Mesendoderm (in vitro differentiated cells): Measurements from ENCODE around the gene NGRN.

Experiments used
- DNase-seq: peaks from one replicate; pipeline ENCODE4 v3.0.0; 2013
- H2AK5ac ChIP-seq: 2 replicates; pipeline ENCODE4 v1.6.1; 2013; ENCODE audit warnings: low read length, inconsistent platforms
- H2BK120ac ChIP-seq: 2 replicates; pipeline ENCODE4 v1.6.1; 2013; ENCODE audit warnings: low read depth, mild to moderate bottlenecking, low read length, moderate library complexity, mixed read lengths
- H2BK15ac ChIP-seq: replicated peaks from 2 replicates; pipeline ENCODE4 v1.6.1; 2013; ENCODE audit warnings: low read depth, mild to moderate bottlenecking, moderate library complexity
- H2BK5ac ChIP-seq: 2 replicates; pipeline ENCODE4 v1.6.1; 2013; ENCODE audit warnings: low read length, inconsistent platforms
- H3K18ac ChIP-seq: 2 replicates; pipeline ENCODE4 v1.6.1; 2013; ENCODE audit warnings: mild to moderate bottlenecking, low read length, mixed read lengths
- H3K23ac ChIP-seq: one replicate; pipeline ENCODE4 v1.6.1; 2013; ENCODE audit warnings: low read length
- H3K27ac ChIP-seq: 2 replicates; pipeline ENCODE4 v1.5.1; 2013; ENCODE audit warnings: low read depth, mild to moderate bottlenecking, inconsistent platforms, low read length, moderate library complexity
- H3K27me3 ChIP-seq: 2 replicates; pipeline ENCODE4 v1.6.1; 2013; ENCODE audit warnings: low read length, control low read depth, mild to moderate bottlenecking, inconsistent platforms; ENCODE audit not compliant: insufficient read depth, poor library complexity
- H3K36me3 ChIP-seq: 2 replicates; pipeline ENCODE4 v1.6.1; 2013; ENCODE audit warnings: low read length, inconsistent platforms; ENCODE audit not compliant: control insufficient read depth, insufficient read depth
- H3K4ac ChIP-seq: one replicate; pipeline ENCODE4 v1.6.1; 2013; ENCODE audit warnings: low read depth, mild to moderate bottlenecking, low read length, moderate library complexity
- H3K4me1 ChIP-seq: 2 replicates; pipeline ENCODE4 v1.6.1; 2013; ENCODE audit warnings: low read depth, low read length, inconsistent platforms; ENCODE audit not compliant: control insufficient read depth
- H3K4me2 ChIP-seq: 2 replicates; pipeline ENCODE4 v1.6.1; 2013; ENCODE audit warnings: low read length
- H3K4me3 ChIP-seq: 2 replicates; pipeline ENCODE4 v1.5.1; 2013; ENCODE audit warnings: mild to moderate bottlenecking, low read length
- H3K56ac ChIP-seq: one replicate; pipeline ENCODE4 v1.6.1; 2013; ENCODE audit warnings: low read length
- H3K79me1 ChIP-seq: 2 replicates; pipeline ENCODE4 v1.6.1; 2013; ENCODE audit warnings: low read length, inconsistent platforms
- H3K79me2 ChIP-seq: 2 replicates; pipeline ENCODE4 v1.6.1; 2013; ENCODE audit warnings: mild to moderate bottlenecking, low read length; ENCODE audit not compliant: control insufficient read depth, insufficient read depth
- H3K9ac ChIP-seq: 2 replicates; pipeline ENCODE4 v1.6.1; 2013; ENCODE audit warnings: low read length, inconsistent platforms
- H4K5ac ChIP-seq: one replicate; pipeline ENCODE4 v1.6.1; 2013; ENCODE audit warnings: low read length
- H4K8ac ChIP-seq: one replicate; pipeline ENCODE4 v1.6.1; 2013; ENCODE audit warnings: low read depth, mild to moderate bottlenecking, control low read depth, low read length, moderate library complexity
- WGBS: extraction: QIAGEN DNeasy Blood & Tissue Kit; methylation state at CpG from one replicate; pipeline ENCODE4 v1.1.7; 2013; ENCODE audit warnings: low lambda C conversion rate, missing lambda C conversion rate; ENCODE audit not compliant: insufficient coverage; ENCODE audit errors: extremely low coverage; 5-methylcytosine and 5-hydroxymethylcytosine counted together

The NGRN gene

DNA sequence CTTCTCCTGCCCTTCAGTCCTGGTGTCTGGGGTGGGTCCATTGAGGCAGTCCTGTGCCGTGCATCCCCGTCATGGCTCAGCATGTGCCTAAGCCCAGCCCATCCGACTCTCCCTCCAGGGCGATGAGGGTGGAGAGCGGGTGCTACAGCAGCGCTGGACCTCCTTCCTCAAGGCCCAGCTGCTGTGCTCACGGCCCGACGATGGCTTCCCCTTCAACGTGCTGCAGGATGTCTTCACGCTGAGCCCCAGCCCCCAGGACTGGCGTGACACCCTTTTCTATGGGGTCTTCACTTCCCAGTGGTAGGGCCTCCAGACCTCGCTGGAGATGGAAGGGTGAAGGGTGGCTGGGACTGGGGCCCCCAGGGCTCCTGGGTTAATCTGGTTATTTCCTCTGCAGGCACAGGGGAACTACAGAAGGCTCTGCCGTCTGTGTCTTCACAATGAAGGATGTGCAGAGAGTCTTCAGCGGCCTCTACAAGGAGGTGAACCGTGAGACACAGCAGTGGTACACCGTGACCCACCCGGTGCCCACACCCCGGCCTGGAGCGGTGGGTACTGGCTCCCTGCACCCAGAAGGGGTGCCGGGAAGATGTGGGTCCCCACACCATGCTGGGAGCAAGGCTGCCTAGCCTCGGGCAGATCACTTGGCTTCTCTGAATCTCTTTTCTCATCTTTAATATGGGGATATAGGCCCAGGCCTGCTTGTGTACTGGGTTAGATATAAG, 41.9 kb upstream of the NGRN start:
- H4K8ac ChIP-seq: no peak overlapping the region
- no peaks in the 10 kb centered on the region for H3K79me2 ChIP-seq
- H3K4me1 ChIP-seq: no peaks in the 10 kb centered on the region
- no peak overlapping the region for H2BK15ac ChIP-seq
- no peak overlapping the region for H3K27ac ChIP-seq
- no CpG with 5 or more reads among the region's 22 CpGs for WGBS
- no peak overlapping the region for H2BK5ac ChIP-seq
- H3K18ac ChIP-seq: no peak overlapping the region
- H3K79me1 ChIP-seq: no peaks in the 10 kb centered on the region
- H3K4ac ChIP-seq: no peak overlapping the region
- no peak overlapping the region for H3K56ac ChIP-seq
- H2AK5ac ChIP-seq: no peak overlapping the region
- no peak overlapping the region for H3K4me2 ChIP-seq
- no peak overlapping the region for H3K9ac ChIP-seq
- no peak for DNase-seq
- no peaks in the 10 kb centered on the region for H3K27me3 ChIP-seq
- H3K23ac ChIP-seq: no peak overlapping the region
- no peak overlapping the region for H2BK120ac ChIP-seq
- H3K36me3 ChIP-seq: no peaks in the 10 kb centered on the region
- no peak overlapping the region for H3K4me3 ChIP-seq
- H4K5ac ChIP-seq: no peak overlapping the region

DNA sequence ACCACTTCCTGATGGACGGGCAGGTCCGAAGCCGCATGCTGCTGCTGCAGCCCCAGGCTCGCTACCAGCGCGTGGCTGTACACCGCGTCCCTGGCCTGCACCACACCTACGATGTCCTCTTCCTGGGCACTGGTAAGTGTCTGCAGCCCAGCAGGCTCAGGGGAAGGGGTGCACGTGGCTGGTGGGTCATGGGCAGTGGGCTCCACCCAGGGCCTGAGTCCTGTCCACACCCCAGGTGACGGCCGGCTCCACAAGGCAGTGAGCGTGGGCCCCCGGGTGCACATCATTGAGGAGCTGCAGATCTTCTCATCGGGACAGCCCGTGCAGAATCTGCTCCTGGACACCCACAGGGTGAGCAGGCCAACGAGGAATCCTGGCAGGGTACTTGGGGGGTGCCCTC, 40.4 kb upstream of the NGRN start:
- H2AK5ac ChIP-seq: no peak overlapping the region
- no peak overlapping the region for H4K8ac ChIP-seq
- no peak overlapping the region for H3K27ac ChIP-seq
- H3K4ac ChIP-seq: no peak overlapping the region
- no peaks in the 10 kb centered on the region for H3K79me2 ChIP-seq
- H3K4me1 ChIP-seq: no peaks in the 10 kb centered on the region
- no peak overlapping the region for H3K9ac ChIP-seq
- H2BK120ac ChIP-seq: no peak overlapping the region
- H4K5ac ChIP-seq: no peak overlapping the region
- no peak overlapping the region for H3K4me2 ChIP-seq
- H3K4me3 ChIP-seq: no peak overlapping the region
- no peak overlapping the region for H3K18ac ChIP-seq
- H2BK5ac ChIP-seq: no peak overlapping the region
- no peaks in the 10 kb centered on the region for H3K79me1 ChIP-seq
- H3K23ac ChIP-seq: no peak overlapping the region
- WGBS: no CpG with 5 or more reads among the region's 17 CpGs
- H3K27me3 ChIP-seq: no peaks in the 10 kb centered on the region
- H3K56ac ChIP-seq: no peak overlapping the region
- no peak overlapping the region for H2BK15ac ChIP-seq
- DNase-seq: no peak
- H3K36me3 ChIP-seq: peaks cover 3% of the 10 kb centered on the region

DNA sequence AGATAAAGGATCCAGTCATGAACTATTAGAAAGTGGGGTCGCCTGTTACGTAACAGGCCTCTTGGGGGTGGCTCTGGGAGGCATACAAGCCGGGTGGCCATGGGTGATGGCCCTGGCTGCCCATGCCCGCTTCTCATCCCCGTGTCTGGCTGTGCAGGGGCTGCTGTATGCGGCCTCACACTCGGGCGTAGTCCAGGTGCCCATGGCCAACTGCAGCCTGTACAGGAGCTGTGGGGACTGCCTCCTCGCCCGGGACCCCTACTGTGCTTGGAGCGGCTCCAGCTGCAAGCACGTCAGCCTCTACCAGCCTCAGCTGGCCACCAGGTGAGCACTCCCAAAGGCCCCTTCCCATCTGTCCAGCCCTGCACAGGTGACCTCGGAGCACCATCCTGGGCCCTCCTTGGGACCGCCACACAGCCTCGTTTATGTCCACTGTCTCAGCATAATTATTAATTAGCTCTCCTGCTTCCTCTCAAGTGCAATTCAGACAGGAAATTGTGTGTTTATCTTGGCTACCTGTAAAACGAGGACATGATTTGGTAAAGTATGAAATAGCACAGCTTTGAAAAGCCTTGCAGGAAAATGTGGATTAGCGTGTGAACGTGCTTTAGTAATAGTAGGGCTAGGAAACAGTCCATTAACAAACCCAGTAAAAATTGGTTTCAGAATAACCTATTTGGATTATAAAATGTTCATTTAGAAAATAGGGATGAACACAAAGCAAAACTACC, 39.8 kb upstream of the NGRN start:
- H2BK15ac ChIP-seq: no peak overlapping the region
- H4K5ac ChIP-seq: no peak overlapping the region
- H3K4me1 ChIP-seq: no peaks in the 10 kb centered on the region
- H3K4ac ChIP-seq: no peak overlapping the region
- no peak overlapping the region for H4K8ac ChIP-seq
- no peak overlapping the region for H3K56ac ChIP-seq
- no peak overlapping the region for H2AK5ac ChIP-seq
- no peaks in the 10 kb centered on the region for H3K79me1 ChIP-seq
- no peak overlapping the region for H3K18ac ChIP-seq
- no peak overlapping the region for H2BK120ac ChIP-seq
- no peak overlapping the region for H3K4me2 ChIP-seq
- no peak for DNase-seq
- H3K23ac ChIP-seq: no peak overlapping the region
- H3K79me2 ChIP-seq: no peaks in the 10 kb centered on the region
- peaks cover 5% of the 10 kb centered on the region for H3K36me3 ChIP-seq
- H2BK5ac ChIP-seq: no peak overlapping the region
- no peak overlapping the region for H3K4me3 ChIP-seq
- WGBS: no CpG with 5 or more reads among the region's 18 CpGs
- H3K9ac ChIP-seq: no peak overlapping the region
- H3K27ac ChIP-seq: no peak overlapping the region
- H3K27me3 ChIP-seq: no peaks in the 10 kb centered on the region

DNA sequence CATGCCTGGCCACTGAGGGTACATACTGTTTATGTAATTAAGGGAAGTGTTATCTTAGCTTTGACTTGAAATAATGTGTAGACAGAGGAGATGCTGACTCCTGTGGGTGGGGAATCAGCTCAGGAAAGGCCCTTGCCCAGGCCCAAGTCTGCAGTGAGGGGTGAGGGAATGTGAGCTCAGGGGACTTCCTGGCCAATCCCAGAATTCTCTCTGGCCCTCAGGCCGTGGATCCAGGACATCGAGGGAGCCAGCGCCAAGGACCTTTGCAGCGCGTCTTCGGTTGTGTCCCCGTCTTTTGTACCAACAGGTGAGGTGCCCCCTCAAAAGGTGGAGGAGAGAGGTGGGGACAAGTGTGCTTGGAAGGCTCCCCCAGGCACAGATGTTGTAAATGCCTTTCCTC, 38.1 kb upstream of the NGRN start:
- Histone ChIP-seq H4K8ac (no peak overlapping the region), H2BK120ac (no peak overlapping the region), H4K5ac (no peak overlapping the region), H3K79me2 (no peaks in the 10 kb centered on the region), H3K79me1 (no peaks in the 10 kb centered on the region), H3K4me1 (no peaks in the 10 kb centered on the region), H3K4me3 (no peak overlapping the region), H3K9ac (no peak overlapping the region), H2BK15ac (no peak overlapping the region), H3K56ac (no peak overlapping the region), H3K4me2 (no peak overlapping the region), H2AK5ac (no peak overlapping the region), H2BK5ac (no peak overlapping the region), H3K23ac (no peak overlapping the region), H3K4ac (no peak overlapping the region), H3K27ac (no peak overlapping the region), H3K36me3 (peaks cover 6% of the 10 kb centered on the region), H3K18ac (no peak overlapping the region), H3K27me3 (no peaks in the 10 kb centered on the region)
- DNase-seq: no peak
- no CpG with 5 or more reads among the region's 7 CpGs for WGBS

DNA sequence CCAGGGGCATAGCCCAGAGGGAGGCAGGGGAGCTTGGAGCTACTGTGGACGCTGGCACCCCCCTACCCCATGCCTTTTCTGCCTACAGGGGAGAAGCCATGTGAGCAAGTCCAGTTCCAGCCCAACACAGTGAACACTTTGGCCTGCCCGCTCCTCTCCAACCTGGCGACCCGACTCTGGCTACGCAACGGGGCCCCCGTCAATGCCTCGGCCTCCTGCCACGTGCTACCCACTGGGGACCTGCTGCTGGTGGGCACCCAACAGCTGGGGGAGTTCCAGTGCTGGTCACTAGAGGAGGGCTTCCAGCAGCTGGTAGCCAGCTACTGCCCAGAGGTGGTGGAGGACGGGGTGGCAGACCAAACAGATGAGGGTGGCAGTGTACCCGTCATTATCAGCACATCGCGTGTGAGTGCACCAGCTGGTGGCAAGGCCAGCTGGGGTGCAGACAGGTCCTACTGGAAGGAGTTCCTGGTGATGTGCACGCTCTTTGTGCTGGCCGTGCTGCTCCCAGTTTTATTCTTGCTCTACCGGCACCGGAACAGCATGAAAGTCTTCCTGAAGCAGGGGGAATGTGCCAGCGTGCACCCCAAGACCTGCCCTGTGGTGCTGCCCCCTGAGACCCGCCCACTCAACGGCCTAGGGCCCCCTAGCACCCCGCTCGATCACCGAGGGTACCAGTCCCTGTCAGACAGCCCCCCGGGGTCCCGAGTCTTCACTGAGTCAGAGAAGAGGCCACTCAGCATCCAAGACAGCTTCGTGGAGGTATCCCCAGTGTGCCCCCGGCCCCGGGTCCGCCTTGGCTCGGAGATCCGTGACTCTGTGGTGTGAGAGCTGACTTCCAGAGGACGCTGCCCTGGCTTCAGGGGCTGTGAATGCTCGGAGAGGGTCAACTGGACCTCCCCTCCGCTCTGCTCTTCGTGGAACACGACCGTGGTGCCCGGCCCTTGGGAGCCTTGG, 37.4 kb upstream of the NGRN start:
- no peak overlapping the region for H3K9ac ChIP-seq
- no CpG with 5 or more reads among the region's 38 CpGs for WGBS

More for the DNA sequence above, 37.4 kb upstream of the NGRN start:
- Histone ChIP-seq H3K4me3 (no peak overlapping the region), H3K36me3 (peaks cover 6% of the 10 kb centered on the region), H3K4me2 (no peak overlapping the region), H3K79me2 (no peaks in the 10 kb centered on the region), H2BK15ac (no peak overlapping the region), H2BK120ac (no peak overlapping the region), H4K5ac (no peak overlapping the region), H3K4ac (no peak overlapping the region), H3K4me1 (no peaks in the 10 kb centered on the region), H3K79me1 (no peaks in the 10 kb centered on the region), H4K8ac (no peak overlapping the region), H2BK5ac (no peak overlapping the region), H3K27ac (no peak overlapping the region), H3K27me3 (no peaks in the 10 kb centered on the region), H3K23ac (no peak overlapping the region), H2AK5ac (no peak overlapping the region), H3K56ac (no peak overlapping the region), H3K18ac (no peak overlapping the region)
- DNase-seq: no peak
